Testis (tissue), 3 donors: Measurements from ENCODE around the gene TDO2. TPM values are rescaled to one million over a fixed set of nuclear protein-coding genes. Genes with fewer than 3 reads are reported as not detected.

ENCODE experiments used
- DNase-seq: peaks from one replicate; pipeline ENCODE4 v3.0.0-alpha.2; 2019
- H3K27ac ChIP-seq, 2 donors: fragments of 200-600 bp; sonication (generic); one replicate each; pipeline ENCODE4 v1.5.1; 2019
- H3K27me3 ChIP-seq: fragments of 200-600 bp; sonication (generic); one replicate; pipeline ENCODE4 v1.5.1; 2019
- H3K36me3 ChIP-seq: fragments of 200-600 bp; sonication (generic); one replicate; pipeline ENCODE4 v1.5.1; 2017; ENCODE audit warnings: low read depth; ENCODE audit errors: missing control alignments
- H3K4me1 ChIP-seq: fragments of 200-600 bp; sonication (generic); one replicate; pipeline ENCODE4 v1.5.1; 2019
- H3K4me3 ChIP-seq, 2 donors: fragments of 200-600 bp; sonication (generic); one replicate each; pipeline ENCODE4 v1.5.1; 2017 to 2019
- H3K9me3 ChIP-seq: fragments of 200-600 bp; sonication (generic); one replicate; pipeline ENCODE4 v1.5.1; 2017
- POLR2A ChIP-seq: fragments of 450-650 bp; IDR thresholded peaks from one replicate; pipeline ENCODE4 v1.6.1; 2017; ENCODE audit warnings: antibody characterized with exemption, mild to moderate bottlenecking, moderate library complexity
- WGBS, 2 donors: methylation state at CpG; one replicate each; pipeline ENCODE4 v1.1.5; 2018; 5-methylcytosine and 5-hydroxymethylcytosine counted together
- intact Hi-C: fragments of 100-400 bp; cut with DNase I; formaldehyde crosslinking; loops from one replicate; pipeline ENCODE4 v1.15.1; 2023; ENCODE audit warnings: low total_unique reads
- polyA plus RNA-seq: library from polyadenylated mRNA; stranded (reverse); fragments of 350-450 nt; fragmentation: Illumina TruSeq; extraction: RNeasy Lipid Tissue Mini Kit (QIAGEN cat#74804); gene quantifications from one replicate; pipeline ENCODE4 v1.2.3, GENCODE V29; 2014; ENCODE audit warnings: low read depth, low replicate concordance; ENCODE audit not compliant: insufficient read depth
- total RNA-seq, 2 donors: library from RNA; depleted of rRNA; stranded (reverse); fragments of >200 nt; gene quantifications; one replicate each; pipeline ENCODE4 v1.2.3, GENCODE V29; 2016
- TF ChIP-seq, protein P1 (sequence below), 3 experiments: fragments of 450-650 bp in 2 of 3; fragments of 200-600 bp in 1 of 3; sonication (generic) in 1 of 3; IDR thresholded peaks; one replicate each; pipeline ENCODE4 v1.5.1; 2016 to 2019; ENCODE audit warnings: antibody characterized with exemption in 3 of 3, mild to moderate bottlenecking in 2 of 3, moderate library complexity in 1 of 3

Gene TDO2
- total and polyA plus RNA-seq, 3 donors from 2014 or later = 0.62 to 0.78 TPM; not detected in 1

- WGBS, 2 donors = 90 to 96% methylated on average over 4 of the region's 4 CpGs
- TF ChIP-seq POLR2A = no peak
- TF ChIP-seq, protein P1, sequence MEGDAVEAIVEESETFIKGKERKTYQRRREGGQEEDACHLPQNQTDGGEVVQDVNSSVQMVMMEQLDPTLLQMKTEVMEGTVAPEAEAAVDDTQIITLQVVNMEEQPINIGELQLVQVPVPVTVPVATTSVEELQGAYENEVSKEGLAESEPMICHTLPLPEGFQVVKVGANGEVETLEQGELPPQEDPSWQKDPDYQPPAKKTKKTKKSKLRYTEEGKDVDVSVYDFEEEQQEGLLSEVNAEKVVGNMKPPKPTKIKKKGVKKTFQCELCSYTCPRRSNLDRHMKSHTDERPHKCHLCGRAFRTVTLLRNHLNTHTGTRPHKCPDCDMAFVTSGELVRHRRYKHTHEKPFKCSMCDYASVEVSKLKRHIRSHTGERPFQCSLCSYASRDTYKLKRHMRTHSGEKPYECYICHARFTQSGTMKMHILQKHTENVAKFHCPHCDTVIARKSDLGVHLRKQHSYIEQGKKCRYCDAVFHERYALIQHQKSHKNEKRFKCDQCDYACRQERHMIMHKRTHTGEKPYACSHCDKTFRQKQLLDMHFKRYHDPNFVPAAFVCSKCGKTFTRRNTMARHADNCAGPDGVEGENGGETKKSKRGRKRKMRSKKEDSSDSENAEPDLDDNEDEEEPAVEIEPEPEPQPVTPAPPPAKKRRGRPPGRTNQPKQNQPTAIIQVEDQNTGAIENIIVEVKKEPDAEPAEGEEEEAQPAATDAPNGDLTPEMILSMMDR (IDR thresholded peaks at IDR 0.05) = no peak
- DNase-seq = no peak
- Histone ChIP-seq H3K36me3 (no peaks in the 10 kb centered on the region), H3K27me3 (no peaks in the 10 kb centered on the region), H3K27ac (no peak overlapping the region), H3K9me3 (no peaks in the 10 kb centered on the region), H3K4me1 (no peaks in the 10 kb centered on the region), H3K4me3 (no peak overlapping the region)
- intact Hi-C loops = no loop called here
These were observed 25.5 kb upstream of the TDO2 start for GRCh38 chr4:155877971-155878370.

DNA sequence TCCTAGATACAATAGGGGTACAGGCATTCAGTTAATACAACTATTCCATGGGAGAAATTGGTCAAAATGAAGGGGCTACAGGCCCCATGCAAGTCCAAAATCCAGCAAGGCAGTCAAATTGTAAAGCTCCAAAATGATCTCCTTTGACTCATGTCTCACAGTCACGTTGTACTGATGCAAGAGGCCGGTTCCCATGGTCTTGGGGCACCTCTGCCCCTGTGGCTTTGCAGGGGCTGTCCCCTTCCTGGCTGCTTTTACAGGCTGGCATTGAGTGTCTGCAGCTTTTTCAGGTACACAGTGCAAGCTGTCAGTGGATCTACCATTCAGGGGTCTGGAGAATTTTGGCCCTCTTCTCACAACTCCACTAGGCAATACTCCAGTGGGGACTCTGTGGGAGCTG lies 24.9 kb upstream of the TDO2 start:
- 31% methylated on average over 2 of the region's 2 CpGs; no CpG with 5 or more reads in 1 of the 2 donors for WGBS, 2 donors
- no peak for DNase-seq
- H3K9me3 ChIP-seq = no peaks in the 10 kb centered on the region
- H3K36me3 ChIP-seq = no peaks in the 10 kb centered on the region
- H3K4me1 ChIP-seq = no peaks in the 10 kb centered on the region
- H3K27ac ChIP-seq = no peak overlapping the region
- TF ChIP-seq, protein P1 (IDR thresholded peaks at IDR 0.05) = no peak
- no peak for TF ChIP-seq POLR2A
- intact Hi-C loops = no loop called here
- no peak overlapping the region for H3K4me3 ChIP-seq
- H3K27me3 ChIP-seq = no peaks in the 10 kb centered on the region

DNA sequence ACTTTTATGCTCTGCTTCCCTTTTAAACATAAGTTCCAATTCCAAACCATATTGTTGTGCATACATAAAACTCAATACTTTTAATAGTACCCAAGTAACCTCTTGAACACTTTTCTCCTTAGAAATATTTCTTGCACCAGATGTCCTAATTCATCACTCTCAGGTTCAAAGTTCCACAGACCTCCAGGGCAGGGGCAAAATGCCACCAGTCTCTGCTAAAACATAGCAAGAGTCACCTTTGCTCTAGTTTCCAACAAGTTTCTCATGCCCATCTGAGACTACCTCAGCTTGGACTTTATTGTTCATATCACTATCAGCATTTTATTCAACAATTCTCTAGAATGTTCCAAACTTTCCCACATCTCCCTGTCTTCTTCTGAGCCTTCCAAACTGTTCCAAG lies 23.7 kb upstream of the TDO2 start:
- TF ChIP-seq, protein P1 (IDR thresholded peaks at IDR 0.05) = no peak
- no peak for TF ChIP-seq POLR2A
- Histone ChIP-seq H3K36me3 (no peaks in the 10 kb centered on the region), H3K4me3 (no peak overlapping the region), H3K9me3 (no peaks in the 10 kb centered on the region), H3K27me3 (no peaks in the 10 kb centered on the region), H3K27ac (no peak overlapping the region), H3K4me1 (no peaks in the 10 kb centered on the region)
- intact Hi-C loops = no loop called here
- DNase-seq = no peak

GRCh38 chr4:155881555-155881954 lies 21.9 kb upstream of the TDO2 start:
- no peaks in the 10 kb centered on the region for H3K9me3 ChIP-seq
- no peak for TF ChIP-seq POLR2A
- TF ChIP-seq, protein P1 (IDR thresholded peaks at IDR 0.05) = no peak
- intact Hi-C loops = no loop called here
- no peak for DNase-seq
- 21 to 43% methylated on average over 1 of the region's 1 CpG for WGBS, 2 donors
- H3K36me3 ChIP-seq = no peaks in the 10 kb centered on the region
- no peak overlapping the region for H3K4me3 ChIP-seq
- H3K4me1 ChIP-seq = no peaks in the 10 kb centered on the region
- no peaks in the 10 kb centered on the region for H3K27me3 ChIP-seq
- no peak overlapping the region for H3K27ac ChIP-seq

DNA sequence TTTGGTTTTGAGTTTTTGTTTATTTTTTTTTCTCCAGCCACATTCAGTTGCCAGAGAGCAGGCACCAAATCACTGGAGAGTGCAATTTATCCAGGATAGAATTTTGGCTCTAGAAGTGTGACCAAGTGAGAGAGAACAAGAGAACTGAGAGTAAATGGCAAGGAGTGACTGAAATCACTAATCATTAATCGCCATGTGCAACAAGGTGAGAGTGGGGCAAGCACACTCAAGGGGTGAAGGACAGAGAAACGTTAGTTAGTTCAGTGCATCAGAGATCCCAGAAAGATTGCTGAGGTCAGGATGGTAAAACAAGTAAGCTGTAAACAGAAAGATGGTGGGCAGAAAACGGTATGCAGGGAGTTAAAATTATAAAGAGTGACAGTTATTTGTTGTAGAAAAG lies 19.6 kb upstream of the TDO2 start:
- Histone ChIP-seq H3K9me3 (no peaks in the 10 kb centered on the region), H3K4me1 (no peaks in the 10 kb centered on the region), H3K4me3 (no peak overlapping the region), H3K27me3 (no peaks in the 10 kb centered on the region), H3K27ac (no peak overlapping the region), H3K36me3 (no peaks in the 10 kb centered on the region)
- intact Hi-C loops = no loop called here
- TF ChIP-seq, protein P1 (IDR thresholded peaks at IDR 0.05) = no peak
- TF ChIP-seq POLR2A = no peak
- DNase-seq = no peak
- 75 to 83% methylated on average over 3 of the region's 3 CpGs for WGBS, 2 donors
